HL-60/S4 treated with retinoic acid at 250 ng/mL for 4 days and 3 days (cell line): ENCODE data around the gene ANKRD27.
"Not testable (repeated sequence)": the region's sequence is repeated elsewhere in the genome, so short reads cannot be mapped to it uniquely, and the experiment has no call there.

Source experiments
- in situ Hi-C: fragments of 300-500 bp; cut with MboI; formaldehyde crosslinking; loops from 2 replicates; pipeline ENCODE4 v1.7.0; 2022; ENCODE audit warnings: low sequenced_read_pairs

ANKRD27 gene

DNA sequence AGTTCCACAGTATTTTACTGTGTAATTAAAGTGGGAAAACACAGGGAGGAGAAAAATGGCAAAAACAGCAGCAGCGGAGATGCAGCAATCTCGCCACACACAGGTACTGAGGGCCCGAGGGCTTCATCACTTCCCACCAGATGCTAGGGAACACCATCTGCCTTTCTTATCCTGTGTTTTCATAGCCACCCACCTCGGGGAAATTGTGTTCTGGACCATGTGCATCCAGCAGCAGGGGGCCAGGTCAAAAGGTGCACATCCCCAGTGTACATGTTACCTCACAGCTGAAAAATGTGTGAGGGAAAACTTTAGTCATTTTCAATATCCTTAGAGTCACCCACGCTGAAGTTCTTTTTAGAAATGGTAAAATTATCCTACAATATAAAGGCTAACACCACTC lies 63.8 kb downstream of the ANKRD27 start:
- in situ Hi-C loops = no loop called here

DNA sequence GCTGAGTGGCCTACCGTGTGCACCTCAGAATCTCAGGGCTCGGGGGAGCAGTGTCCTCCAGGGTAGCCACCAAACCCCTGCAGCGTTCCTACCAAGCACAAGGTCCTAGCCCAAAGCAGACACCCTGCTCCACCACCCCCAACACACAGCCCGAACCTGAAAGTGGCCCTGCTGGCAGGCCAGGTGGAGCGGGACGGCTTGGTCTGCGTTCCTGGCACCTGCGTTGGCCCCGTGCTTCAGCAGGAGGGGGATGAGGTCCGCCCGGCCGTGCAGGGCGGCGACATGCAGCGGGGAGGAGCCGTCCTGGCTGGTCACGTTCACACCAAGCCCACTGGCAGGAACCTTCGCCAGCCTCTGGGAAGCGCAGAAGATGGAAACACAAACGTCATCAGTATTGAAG lies 67.5 kb downstream of the ANKRD27 start:
- in situ Hi-C loops = no loop called here

DNA sequence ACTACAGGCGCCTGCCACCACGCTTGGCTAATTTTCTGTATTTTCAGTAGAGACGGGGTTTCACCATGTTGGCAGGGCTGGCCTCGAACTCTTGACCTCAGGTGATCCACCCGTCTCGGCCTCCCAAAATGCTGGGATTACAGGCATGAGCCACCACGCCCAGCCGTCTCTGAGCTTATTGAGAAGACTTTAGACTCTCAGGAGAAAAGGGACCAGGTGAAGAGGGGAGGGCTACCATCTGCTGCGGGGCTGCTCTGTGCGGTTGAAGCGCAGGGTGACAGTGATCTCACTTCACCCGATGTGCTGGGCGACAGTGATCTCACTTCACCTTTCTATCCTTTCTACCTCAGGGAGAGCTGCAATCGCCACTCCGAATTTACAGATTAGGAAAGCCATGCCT lies 68.7 kb downstream of the ANKRD27 start:
- in situ Hi-C loops = no loop called here

DNA sequence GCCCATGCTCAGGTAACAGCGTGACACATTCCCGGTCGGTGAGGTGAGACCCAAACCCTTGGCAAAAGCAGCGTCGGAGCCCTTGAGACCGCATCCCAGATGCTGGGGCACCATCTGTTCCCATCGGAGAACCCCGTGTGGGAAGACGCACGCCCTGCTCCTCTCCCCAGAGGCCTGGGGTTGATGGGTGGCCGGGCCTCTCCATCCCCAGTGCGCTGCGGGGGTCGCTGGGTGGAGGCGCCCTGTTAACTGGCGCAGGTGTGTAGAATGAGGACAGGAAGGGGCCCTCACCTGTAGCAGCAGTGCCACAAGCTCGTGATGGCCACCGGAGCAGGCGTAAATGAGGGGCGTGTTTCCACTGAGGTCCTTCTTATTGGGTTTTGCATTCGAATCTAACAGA lies 69.4 kb downstream of the ANKRD27 start:
- in situ Hi-C loops = no loop called here

DNA sequence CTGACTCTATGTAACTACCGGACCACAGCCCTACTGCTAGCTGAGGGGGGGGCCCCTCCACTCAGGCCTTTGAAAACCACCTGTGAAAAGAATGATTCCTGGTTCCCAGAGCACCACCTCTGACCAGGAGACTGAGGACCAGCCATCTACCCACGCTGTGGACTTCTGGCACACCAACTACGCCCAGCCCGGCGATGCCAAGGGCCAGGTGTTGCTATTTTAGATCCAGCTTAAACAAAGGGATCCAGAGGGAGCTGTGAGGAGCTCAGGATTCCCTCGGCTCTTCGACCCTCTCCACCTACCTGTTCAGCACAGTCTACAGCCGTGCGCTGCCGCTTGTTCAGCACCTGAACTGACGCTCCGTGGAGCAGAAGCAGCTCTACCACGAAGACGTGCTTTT lies 71.0 kb downstream of the ANKRD27 start:
- in situ Hi-C loops = no loop called here

DNA sequence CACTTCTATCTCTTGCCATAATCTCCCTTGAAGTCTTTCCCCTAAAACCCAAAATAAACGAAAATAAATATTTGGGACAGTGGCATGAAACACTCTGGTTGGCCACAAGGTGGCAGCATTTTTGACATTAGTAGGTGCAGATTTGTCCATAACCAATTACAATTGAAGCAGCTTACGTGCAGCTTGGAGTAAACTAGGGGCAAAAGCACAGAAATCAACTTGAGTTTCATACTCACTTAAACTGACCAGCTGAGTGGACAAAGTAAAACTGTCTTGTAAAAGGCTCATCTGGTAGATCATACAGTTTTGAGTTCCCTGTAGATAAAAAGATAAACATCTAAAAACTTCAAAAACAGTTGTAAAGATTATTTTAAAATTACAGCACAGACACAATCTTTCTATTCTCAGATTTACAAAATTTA lies 75.2 kb downstream of the ANKRD27 start:
- in situ Hi-C loops = no loop called here

DNA sequence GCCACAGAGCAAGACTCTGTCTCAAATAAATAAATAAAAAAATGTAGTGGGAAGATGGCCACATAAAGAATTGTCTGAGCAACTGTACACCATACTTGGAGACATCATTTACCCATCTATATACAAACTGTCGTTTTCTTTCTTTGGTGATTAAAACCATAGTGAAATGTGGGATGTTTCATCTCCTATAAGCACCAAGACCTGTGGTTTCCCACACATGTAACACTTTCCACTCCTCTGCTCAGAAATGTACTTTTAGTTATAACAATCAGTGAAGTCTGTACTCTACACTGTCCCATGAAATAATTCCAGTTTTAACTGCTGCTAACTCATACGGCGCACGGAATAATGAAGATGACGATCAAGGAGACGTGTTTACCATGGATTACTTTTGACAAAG lies 75.7 kb downstream of the ANKRD27 start:
- in situ Hi-C loops = no loop called here

DNA sequence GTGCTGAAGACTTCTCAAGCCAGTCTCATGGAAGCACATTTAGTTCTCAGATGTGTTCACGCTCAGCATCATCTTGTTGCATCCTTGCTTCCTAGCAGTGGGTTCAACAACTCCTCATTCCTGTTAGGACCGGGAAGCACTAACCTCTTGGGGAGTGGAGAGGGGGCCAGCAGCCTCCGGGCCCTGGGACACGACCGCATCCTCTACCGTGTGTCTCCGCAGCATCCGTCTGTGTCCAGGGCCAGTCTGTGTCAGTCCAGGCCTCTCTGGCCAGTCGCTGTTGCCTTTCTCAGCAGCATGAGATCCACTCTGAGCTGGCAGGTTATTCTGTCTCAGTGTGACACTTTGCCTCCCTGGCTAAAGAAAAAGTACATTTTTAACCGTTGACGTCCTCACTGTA lies 77.0 kb downstream of the ANKRD27 start:
- in situ Hi-C loops = no loop called here

DNA sequence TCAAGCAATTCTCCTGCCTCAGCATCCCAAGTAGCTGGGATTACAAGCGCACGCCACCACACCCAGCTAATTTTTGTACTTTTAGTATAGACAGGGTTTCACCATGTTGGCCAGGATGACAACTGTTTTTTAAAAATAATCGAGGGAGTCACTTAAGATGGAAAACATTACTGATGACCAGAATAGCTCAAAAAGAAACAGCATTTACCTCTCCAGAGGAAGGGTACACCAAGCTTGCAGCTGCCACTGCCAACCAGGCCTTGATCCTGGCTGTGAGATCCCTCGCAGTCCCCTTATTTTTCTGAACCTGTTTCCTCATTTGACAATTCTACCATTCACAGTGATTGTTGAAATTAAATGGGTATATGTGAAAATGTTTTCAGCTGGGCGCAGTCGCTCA lies 79.5 kb downstream of the ANKRD27 start:
- in situ Hi-C loops = no loop called here

DNA sequence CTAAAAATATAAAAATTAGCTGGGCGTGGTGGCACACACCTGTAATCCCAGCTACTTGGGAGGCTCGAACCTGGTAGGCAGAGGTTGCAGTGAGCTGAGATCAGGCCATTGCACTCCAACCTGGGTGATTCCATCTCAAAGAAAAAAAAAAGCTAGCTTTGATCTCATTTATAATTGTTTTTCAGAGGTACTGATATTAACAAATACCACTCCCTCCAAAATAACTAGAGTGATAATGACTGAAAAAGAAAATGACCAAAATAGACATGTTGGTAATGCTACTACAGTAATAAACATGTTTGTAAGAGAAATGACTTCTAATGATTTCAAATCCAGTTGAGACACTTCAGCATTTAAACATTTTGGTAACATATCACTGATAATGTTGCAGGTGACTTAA lies 81.0 kb downstream of the ANKRD27 start:
- in situ Hi-C loops = no loop called here

DNA sequence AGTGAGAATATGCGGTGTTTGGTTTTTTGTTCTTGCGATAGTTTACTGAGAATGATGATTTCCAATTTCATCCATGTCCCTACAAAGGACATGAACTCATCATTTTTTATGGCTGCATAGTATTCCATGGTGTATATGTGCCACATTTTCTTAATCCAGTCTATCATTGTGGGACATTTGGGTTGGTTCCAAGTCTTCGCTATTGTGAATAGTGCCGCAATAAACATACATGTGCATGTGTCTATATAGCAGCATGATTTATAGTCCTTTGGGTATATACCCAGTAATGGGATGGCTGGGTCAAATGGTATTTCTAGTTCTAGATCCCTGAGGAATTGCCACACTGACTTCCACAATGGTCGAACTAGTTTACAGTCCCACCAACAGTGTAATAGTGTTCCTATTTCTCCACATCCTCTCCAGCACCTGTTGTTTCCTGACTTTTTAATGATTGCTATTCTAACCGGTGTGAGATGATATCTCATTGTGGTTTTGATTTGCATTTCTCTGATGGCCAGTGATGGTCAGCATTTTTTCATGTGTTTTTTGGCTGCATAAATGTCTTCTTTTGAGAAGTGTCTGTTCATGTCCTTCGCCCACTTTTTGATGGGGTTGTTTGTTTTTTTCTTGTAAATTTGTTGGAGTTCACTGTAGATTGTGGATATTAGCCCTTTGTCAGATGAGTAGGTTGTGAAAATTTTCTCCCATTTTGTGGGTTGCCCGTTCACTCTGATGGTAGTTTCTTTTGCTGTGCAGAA lies 87.1 kb downstream of the ANKRD27 start:
- in situ Hi-C loops = not testable (repeated sequence)

DNA sequence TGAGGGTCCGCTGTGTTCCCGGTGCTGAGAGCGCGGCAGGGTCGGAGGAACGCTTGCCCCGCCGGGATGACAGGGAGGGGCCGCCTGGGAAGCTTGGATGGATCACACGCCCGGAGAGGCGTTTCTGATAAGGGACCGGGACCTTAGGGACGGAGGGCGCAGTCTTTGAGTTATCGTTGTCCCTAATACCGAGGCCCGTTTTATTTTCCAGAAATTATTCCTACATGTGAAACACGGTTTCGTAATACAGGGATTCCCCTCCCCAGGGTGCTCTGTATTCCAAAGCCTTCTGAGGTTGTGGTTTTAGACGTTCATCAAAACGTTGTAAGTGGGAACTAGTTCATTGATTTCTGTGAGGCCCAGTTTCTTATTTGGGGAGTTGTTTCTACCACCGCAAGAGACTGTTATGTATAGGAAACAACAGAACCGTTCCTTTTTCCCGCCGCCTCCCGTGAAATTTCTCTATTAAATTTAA lies 93.2 kb downstream of the ANKRD27 start:
- in situ Hi-C loops = no loop called here

DNA sequence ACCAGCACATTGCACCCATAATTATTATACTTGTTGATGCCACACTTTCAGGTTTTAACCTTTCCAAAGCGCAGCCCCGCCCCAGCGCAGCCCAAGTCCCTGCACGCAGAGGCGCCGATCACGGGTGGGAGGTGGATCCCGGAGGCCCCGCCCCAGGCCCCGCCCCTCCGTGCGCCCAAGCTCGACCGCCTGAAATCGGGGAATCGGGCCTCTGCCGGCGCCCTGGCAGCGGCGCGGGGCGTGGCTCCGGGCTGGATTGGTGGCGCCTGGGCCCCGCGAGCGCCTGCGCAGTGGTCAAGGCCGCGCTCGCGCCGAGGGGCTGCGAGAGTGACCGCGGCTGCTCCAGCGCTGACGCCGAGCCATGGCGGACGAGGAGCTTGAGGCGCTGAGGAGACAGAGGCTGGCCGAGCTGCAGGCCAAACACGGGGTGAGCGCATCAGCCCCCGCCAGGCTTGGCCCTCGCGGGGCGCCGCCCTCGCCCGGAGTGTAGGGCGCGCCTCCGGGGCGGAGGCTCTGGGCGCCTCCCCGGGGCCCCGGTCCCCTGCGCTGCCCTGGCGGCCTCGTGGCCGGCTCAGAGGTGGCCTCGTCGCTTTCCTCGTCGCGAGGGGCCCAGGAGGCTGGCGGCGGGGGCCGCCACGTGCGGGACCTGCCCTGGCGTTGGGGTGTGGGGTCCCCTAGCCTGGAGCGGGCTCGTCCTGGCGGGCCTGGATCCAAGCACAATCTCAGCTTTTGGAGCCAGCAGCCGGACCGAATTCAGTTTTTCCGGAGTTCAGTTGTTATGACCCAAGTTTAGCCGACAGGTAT lies 93.9 kb downstream of the ANKRD27 start, which contains the start of gene PDCD5:
TSS of gene PDCD5 (plus strand) at position 290 of the 804 bp plus-strand sequence. CDS start at position 362, 72 bp downstream.
- in situ Hi-C loops = no loop called here

DNA sequence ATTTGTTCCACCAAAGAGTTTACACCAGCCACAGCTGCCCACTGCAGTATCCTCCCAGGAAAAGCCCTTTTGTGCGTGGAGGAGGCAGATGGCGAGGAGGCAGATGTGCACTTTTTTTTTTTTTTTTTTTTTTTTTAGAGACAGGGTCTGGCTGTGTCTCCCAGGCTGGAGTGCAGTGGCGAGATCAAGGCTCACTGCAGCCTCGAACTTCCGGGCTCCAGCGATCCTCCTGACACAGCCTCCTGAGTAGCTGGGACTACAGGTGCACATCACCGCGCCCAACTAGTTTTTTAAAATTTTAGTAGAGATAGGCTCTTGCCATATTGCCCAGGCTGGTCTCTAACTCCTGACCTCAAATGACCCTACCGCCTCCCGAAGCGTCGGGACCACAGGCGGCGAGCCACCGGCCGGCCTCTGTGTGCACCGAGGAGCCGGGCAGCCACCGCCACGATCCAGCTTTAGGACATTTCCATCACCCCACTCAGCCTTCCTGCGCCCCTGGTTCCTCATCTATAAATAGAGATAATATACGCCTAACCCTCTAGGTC lies 94.6 kb downstream of the ANKRD27 start:
- in situ Hi-C loops = no loop called here

DNA sequence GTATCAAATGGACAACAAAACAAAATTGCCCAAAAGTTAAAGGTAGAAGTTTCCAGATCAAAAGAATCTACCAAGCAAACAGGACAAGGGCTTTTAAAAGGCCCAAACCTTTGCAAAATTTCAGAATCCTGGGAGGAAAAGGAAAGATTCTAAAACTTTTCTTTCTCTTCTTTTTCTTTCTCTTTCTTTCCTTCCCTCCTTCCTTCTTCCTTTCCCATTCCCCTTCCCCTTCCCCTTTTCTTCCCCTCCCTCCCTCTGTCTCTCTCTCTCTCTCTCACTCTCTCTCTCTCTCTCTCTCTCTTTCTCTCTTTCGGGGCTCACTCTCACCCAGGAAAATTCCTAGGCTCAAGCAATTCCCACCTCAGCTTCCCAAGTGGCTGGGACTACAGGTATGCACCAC lies 98.2 kb downstream of the ANKRD27 start:
- in situ Hi-C loops = no loop called here

DNA sequence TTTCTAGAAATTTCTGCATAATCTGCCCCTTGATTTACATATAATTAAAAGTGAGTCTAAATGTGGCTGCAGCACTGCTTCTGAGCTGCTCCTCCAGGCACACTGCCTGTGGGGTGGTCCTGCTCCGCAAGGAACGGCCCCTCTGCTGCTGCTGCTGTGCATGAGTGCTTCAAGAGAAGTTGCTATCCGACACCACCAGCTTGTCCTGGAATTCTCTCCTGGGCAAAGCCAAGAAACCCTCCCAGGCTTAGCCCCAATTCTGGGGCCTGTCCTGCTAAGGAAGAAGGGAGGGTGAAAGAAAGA lies 101.5 kb downstream of the ANKRD27 start:
- in situ Hi-C loops = no loop called here

DNA sequence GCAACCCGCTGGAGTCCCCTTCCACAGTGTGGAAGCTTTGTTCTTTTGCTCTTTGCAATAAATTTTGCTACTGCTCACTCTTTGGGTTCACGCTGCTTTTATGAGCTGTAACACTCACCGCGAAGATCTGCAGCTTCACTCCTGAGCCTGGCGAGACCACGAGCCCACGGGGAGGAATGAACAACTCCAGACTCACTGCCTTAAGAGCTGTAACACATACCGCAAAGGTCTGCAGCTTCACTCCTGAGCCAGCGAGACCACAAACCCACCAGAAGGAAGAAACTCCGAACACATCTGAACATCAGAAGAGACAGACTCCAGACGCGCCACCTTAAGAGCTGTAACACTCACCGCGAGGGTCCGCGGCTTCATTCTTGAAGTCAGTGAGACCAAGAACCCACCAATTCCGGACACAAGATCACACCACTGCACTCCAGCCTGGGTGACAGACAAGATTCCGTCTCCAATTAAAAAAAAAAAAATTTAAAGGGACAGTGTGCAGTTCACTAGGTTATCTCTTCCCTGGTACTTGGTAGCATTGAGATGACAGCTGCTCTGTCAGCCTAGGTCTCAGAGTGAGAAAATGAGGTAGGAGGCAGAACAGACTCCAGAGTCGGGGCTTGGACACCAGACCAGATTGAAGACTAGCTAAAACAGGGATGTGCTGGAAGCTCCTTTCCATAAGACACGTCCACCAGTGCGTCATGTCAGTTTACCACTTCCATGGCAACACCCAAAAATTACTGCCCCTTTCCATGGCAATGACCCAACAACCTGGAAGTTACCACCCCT lies 102.1 kb downstream of the ANKRD27 start:
- in situ Hi-C loops = not testable (repeated sequence)

DNA sequence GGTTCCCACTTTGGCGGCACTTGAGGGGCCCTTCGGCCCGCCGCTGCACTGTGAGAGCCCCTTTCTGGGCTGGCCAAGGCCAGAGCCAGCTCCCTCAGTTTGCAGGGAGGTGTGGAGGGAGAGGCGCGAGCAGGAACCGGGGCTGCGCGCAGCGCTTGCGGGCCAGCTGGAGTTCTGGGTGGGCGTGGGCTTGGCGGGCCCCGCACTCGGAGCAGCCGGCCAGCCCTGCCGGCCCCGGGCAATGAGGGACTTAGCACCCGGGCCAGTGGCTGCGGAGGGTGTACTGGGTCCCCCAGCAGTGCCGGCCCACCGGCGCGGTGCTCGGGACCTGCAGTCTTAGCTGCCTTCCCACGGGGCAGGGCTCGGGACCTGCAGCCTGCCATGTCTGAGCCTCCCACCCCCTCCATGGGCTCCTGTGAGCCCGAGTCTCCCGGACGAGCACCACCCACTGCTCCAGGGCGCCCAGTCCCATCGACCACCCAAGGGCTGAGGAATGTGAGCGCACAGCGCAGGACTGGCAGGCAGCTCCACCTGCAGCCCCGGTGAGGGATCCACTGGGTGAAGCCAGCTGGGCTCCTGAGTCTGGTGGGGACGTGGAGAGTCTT lies 103.4 kb downstream of the ANKRD27 start:
- in situ Hi-C loops = not testable (repeated sequence)

DNA sequence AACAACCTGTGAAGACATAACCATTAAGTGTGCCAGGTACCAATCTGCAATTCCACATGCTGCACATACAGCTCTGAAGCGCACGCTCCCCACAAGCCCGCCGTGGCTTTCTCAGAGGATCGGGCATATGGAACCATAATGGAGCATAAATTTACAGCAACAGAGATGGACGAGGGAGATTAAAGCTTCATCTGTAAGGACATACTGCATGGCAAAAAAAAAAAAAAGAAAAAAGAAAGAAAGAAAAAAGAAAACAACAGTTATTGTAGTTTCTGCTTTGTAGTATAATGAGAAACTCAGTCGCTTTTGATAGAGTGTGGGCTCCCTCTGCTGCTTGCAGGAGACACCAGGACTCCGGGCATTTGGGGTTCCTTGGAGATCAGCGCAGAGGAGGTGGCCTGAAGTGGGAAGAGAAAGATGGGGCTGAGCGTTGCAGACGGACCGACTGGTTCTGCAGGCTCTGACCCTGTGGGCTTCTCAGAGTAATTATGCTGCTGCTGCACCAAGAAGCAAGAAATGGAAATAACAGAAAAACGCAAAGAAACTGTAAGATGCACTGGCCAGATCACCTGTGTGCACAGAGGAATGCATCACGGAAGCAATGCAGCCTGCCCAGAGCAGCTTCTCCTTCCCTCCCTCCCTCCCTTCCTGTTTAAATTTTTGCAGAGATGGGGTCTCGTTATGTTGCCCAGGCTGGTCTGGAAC lies 104.7 kb downstream of the ANKRD27 start:
- in situ Hi-C loops = no loop called here

DNA sequence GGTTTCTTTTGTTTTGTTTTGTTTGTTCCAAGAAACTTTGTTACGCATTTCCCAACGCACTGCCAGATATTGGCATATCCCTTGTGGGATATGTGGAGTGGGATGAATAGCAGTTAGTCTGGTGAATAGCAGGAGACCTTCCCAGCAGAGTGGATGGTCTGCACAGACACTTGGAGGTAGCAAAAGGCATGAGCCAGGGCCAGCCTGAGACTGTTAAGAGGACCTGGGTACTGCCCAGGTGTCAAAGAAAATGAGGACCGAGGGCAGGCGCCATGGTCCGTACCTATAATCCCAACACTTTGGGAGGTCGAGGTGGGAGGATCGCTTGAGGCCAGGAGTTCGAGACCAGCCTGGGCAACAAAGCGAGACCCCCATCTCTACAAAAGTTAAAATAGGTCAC lies 107.5 kb downstream of the ANKRD27 start:
- in situ Hi-C loops = no loop called here
